K562 (cell line): Measurements from ENCODE around the gene DPH2. TPM values are rescaled to one million over a fixed set of nuclear protein-coding genes. Genes with fewer than 3 reads are reported as not detected.
A peak's percentile ranks its signal among the peaks of the same experiment; 100 is the strongest.

Source experiments
- DEAF1 ChIP-seq: fragments of 450-650 bp; formaldehyde crosslinking; IDR thresholded peaks from 2 replicates; pipeline ENCODE4 v1.4.0; 2020; ENCODE audit warnings: mild to moderate bottlenecking, moderate library complexity
- E2F5 ChIP-seq: sonication (generic); formaldehyde crosslinking; IDR thresholded peaks from 2 replicates; pipeline ENCODE4 v1.8.0; 2022; ENCODE audit warnings: mild to moderate bottlenecking, missing genetic modification reagents
- EHMT2 ChIP-seq: fragments of 450-650 bp; IDR thresholded peaks from 2 replicates; pipeline ENCODE4 v1.6.1; 2018; ENCODE audit warnings: antibody characterized with exemption
- ELF1 ChIP-seq: fragments of 200-800 bp; sonication (Bioruptor generic); IDR thresholded peaks from 2 replicates; pipeline ENCODE4 v1.6.1; 2016; ENCODE audit warnings: missing genetic modification characterization, missing compliant biosample characterization
- GATAD2B ChIP-seq: fragments of 450-650 bp; IDR thresholded peaks from 2 replicates; pipeline ENCODE4 v1.6.1; 2017; ENCODE audit warnings: mild to moderate bottlenecking, borderline replicate concordance
- HLTF ChIP-seq: fragments of 450-650 bp; IDR thresholded peaks from 2 replicates; pipeline ENCODE4 v1.6.1; 2016
- HNRNPK ChIP-seq: fragments of 200-400 bp; formaldehyde crosslinking; IDR thresholded peaks from one replicate; pipeline ENCODE4 v1.6.1; 2018; ENCODE audit warnings: mild to moderate bottlenecking, low read depth, low read length; ENCODE audit not compliant: poor library complexity, severe bottlenecking
- NCOA1 ChIP-seq: fragments of 450-650 bp; IDR thresholded peaks from 2 replicates; pipeline ENCODE4 v1.6.1; 2016; ENCODE audit warnings: low read depth
- NCOA2 ChIP-seq, 2 experiments: fragments of 450-650 bp; IDR thresholded peaks; 2 replicates each; pipeline ENCODE4 v1.6.1; 2018; ENCODE audit warnings: mild to moderate bottlenecking in 2 of 2, moderate library complexity in 1 of 2; ENCODE audit not compliant: partially characterized antibody in 2 of 2
- SMARCC2 ChIP-seq: fragments of 450-650 bp; IDR thresholded peaks from 2 replicates; pipeline ENCODE4 v1.6.1; 2017; ENCODE audit warnings: antibody characterized with exemption, moderate library complexity, mild to moderate bottlenecking, low read depth
- TOE1 ChIP-seq, 2 experiments: fragments of 450-650 bp in 1 of 2; sonication (generic) in 1 of 2; formaldehyde crosslinking in 1 of 2; IDR thresholded peaks; 2 replicates each; pipeline versions ENCODE4 v1.7.1 to v1.8.0; 2016 to 2022; ENCODE audit warnings: borderline replicate concordance in 2 of 2, mild to moderate bottlenecking in 2 of 2, antibody characterized with exemption in 1 of 2, inconsistent platforms in 1 of 2, low read depth in 1 of 2, missing genetic modification reagents in 1 of 2, moderate library complexity in 1 of 2
- ZBTB7A ChIP-seq: IDR thresholded peaks from 2 replicates; pipeline ENCODE4 v1.6.1; 2011; ENCODE audit warnings: low read depth, mild to moderate bottlenecking, low read length, moderate library complexity, borderline replicate concordance; ENCODE audit not compliant: control insufficient read depth
- ZNF253 ChIP-seq: fragments of 250-450 bp; sonication (Bioruptor Pico); conservative IDR thresholded peaks from 2 replicates; pipeline ENCODE4 v1.6.1; 2021; ENCODE audit warnings: mild to moderate bottlenecking
- polyA plus RNA-seq, 8 experiments: library from polyadenylated mRNA; depleted of rRNA in 4 of 8; stranded (reverse) in 5 of 8; unstranded in 3 of 8; fragments of >200 nt; fragmentation: Nextera tagmentation in 2 of 8; fragmentation: Illumina TruSeq in 1 of 8; extraction: Ambion mirVana in 2 of 8; extraction: Trizol in 1 of 8; gene quantifications; 2 replicates each; pipeline versions ENCODE4 v1.2.1 to v1.2.3, GENCODE V29; 2011 to 2014; ENCODE audit warnings: inconsistent platforms in 1 of 8, missing spikeins in 1 of 8
- total RNA-seq, 7 experiments: library from RNA; depleted of rRNA in 6 of 7; stranded (reverse); fragments of >200 nt in 6 of 7; fragmentation: Illumina TruSeq in 2 of 7; extraction: Trizol in 2 of 7; gene quantifications; 2 replicates each; pipeline versions ENCODE4 v1.2.1 to v1.2.3, GENCODE V29; 2011 to 2021; ENCODE audit warnings: low replicate concordance in 1 of 7
- TF ChIP-seq, protein P1 (sequence below): fragments of 450-650 bp; IDR thresholded peaks from 2 replicates; pipeline ENCODE4 v1.6.1; 2017; ENCODE audit warnings: antibody characterized with exemption
- TF ChIP-seq, protein P2 (sequence below): fragments of 450-650 bp; formaldehyde crosslinking; IDR thresholded peaks from 2 replicates; pipeline ENCODE4 v1.4.0; 2020; ENCODE audit warnings: mild to moderate bottlenecking, mixed read lengths

DPH2 gene
- total and polyA plus RNA-seq, 9 of the 15 experiments (the other 6 are each of a cell fraction or from before 2014, with no cell fraction given), result 17.9 to 94.1 (median 68.1) TPM

- TF ChIP-seq ZBTB7A (peak; percentile 56; the same call in 1 of the 2 replicates), EHMT2 (no peak), TOE1 (IDR thresholded peaks at IDR 0.05; ENCODE audit: borderline replicate concordance) (peak; percentile 100), TOE1 (CRISPR knock-in tag; IDR thresholded peaks at IDR 0.05; ENCODE audit: borderline replicate concordance, low read depth) (peak; percentile 95; the same call in 1 of the 2 replicates), DEAF1 (CRISPR knock-in tag) (no peak; the same call in 1 of the 2 replicates), HLTF (no peak), ZNF253 (CRISPR knock-in tag) (no peak), NCOA2 (IDR thresholded peaks at IDR 0.05; ENCODE audit: partially characterized antibody in 2 of 2) (no peak), GATAD2B (no peak), SMARCC2 (no peak), NCOA1 (no peak), E2F5 (CRISPR knock-in tag) (peak; percentile 96), HNRNPK (no peak), ELF1 (tag) (peak; percentile 43)
- TF ChIP-seq, protein P1, sequence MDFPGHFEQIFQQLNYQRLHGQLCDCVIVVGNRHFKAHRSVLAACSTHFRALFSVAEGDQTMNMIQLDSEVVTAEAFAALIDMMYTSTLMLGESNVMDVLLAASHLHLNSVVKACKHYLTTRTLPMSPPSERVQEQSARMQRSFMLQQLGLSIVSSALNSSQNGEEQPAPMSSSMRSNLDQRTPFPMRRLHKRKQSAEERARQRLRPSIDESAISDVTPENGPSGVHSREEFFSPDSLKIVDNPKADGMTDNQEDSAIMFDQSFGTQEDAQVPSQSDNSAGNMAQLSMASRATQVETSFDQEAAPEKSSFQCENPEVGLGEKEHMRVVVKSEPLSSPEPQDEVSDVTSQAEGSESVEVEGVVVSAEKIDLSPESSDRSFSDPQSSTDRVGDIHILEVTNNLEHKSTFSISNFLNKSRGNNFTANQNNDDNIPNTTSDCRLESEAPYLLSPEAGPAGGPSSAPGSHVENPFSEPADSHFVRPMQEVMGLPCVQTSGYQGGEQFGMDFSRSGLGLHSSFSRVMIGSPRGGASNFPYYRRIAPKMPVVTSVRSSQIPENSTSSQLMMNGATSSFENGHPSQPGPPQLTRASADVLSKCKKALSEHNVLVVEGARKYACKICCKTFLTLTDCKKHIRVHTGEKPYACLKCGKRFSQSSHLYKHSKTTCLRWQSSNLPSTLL, result no peak
- TF ChIP-seq, protein P2, sequence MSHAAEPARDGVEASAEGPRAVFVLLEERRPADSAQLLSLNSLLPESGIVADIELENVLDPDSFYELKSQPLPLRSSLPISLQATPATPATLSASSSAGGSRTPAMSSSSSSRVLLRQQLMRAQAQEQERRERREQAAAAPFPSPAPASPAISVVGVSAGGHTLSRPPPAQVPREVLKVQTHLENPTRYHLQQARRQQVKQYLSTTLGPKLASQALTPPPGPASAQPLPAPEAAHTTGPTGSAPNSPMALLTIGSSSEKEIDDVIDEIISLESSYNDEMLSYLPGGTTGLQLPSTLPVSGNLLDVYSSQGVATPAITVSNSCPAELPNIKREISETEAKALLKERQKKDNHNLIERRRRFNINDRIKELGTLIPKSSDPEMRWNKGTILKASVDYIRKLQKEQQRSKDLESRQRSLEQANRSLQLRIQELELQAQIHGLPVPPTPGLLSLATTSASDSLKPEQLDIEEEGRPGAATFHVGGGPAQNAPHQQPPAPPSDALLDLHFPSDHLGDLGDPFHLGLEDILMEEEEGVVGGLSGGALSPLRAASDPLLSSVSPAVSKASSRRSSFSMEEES (CRISPR knock-in tag), result peak; percentile 100
Observed at GRCh38 chr1:43974443-43975248, 4.8 kb downstream of the DPH2 start, which contains the start of gene ATP6V0B (continued).
